BJ (cell line): ENCODE measurements around the gene KIAA0513. TPM values are rescaled to one million over a fixed set of nuclear protein-coding genes. Genes with fewer than 3 reads are reported as not detected.

Experiments
- CTCF ChIA-PET: fragments of 350-600 bp; formaldehyde crosslinking; extraction: SDS; loops from one replicate; lab custom pipeline; 2021; ENCODE audit warnings: antibody characterized with exemption, inconsistent platforms; lab: Yijun Ruan, JAX
- POLR2A ChIA-PET: fragments of 300-600 bp; sonication (Branson Sonifier 250); formaldehyde crosslinking; extraction: SDS; loops from one replicate; lab custom pipeline; 2021; ENCODE audit warnings: antibody characterized with exemption; lab: Charles Lee
- DNase-seq: peaks from one replicate; pipeline ENCODE4 v3.0.0-alpha.2; 2011; ENCODE audit warnings: low read depth
- H3K27me3 ChIP-seq: 2 replicates; pipeline ENCODE4 v1.6.0; 2011; ENCODE audit warnings: low read length; ENCODE audit not compliant: control insufficient read depth, insufficient read depth
- H3K36me3 ChIP-seq: 2 replicates; pipeline ENCODE4 v1.5.1; 2011; ENCODE audit warnings: low read length; ENCODE audit not compliant: control insufficient read depth, insufficient read depth
- H3K4me3 ChIP-seq: 2 replicates; pipeline ENCODE4 v1.5.1; 2011; ENCODE audit warnings: low read depth, mild to moderate bottlenecking, control low read depth, low read length
- polyA plus RNA-seq: library from polyadenylated mRNA; depleted of rRNA; stranded (reverse); fragments of >200 nt; gene quantifications from 2 replicates; pipeline ENCODE4 v1.2.3, GENCODE V29; 2011
- TF ChIP-seq, protein P1 (sequence below): IDR thresholded peaks from 2 replicates; pipeline ENCODE4 v1.5.1; 2011; ENCODE audit warnings: low read depth, mild to moderate bottlenecking, control low read depth, inconsistent platforms, low read length, moderate library complexity; ENCODE audit not compliant: insufficient read depth

KIAA0513 gene
- polyA plus RNA-seq, 1 experiment: 6.6 TPM

DNA sequence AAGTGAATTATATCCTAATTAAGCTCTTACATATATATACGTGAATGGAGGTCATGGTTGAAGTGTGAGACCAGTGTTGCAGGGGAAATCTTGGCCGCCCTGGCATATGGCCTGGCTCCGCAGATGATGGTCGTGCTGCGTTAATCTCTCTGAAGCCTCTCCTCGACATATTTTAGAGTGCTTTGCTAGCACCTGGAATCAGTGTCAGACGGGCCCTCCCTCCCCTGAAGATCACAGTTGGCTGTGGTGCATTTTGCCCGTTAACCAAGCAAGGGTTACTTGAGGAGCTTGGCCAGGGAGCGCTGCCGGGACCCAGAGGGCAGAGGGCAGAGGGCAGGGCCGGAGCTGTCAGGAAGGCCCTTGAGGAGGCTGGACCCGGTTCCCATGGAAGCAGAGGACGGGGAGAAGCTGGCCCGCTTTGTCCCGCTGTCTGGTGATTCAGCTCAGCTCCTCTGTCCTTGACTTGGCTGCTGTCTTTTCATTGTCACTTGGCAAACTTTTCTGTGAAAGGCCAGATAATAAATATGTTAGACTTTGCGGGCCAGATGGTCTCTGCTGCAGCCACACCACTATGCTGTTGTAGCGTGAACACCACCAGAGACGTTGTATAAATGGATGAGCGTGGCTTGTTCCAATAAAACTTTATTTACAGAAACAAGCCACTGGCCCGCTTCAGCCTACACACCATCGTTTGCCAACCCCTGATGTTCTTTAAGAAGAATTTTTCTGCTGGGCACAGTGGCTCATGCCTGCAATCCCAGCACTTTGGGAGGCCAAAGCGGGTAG is 52.4 kb downstream of the KIAA0513 start:
- H3K4me3 ChIP-seq: no peak overlapping the region
- no peak for DNase-seq
- TF ChIP-seq, protein P1, sequence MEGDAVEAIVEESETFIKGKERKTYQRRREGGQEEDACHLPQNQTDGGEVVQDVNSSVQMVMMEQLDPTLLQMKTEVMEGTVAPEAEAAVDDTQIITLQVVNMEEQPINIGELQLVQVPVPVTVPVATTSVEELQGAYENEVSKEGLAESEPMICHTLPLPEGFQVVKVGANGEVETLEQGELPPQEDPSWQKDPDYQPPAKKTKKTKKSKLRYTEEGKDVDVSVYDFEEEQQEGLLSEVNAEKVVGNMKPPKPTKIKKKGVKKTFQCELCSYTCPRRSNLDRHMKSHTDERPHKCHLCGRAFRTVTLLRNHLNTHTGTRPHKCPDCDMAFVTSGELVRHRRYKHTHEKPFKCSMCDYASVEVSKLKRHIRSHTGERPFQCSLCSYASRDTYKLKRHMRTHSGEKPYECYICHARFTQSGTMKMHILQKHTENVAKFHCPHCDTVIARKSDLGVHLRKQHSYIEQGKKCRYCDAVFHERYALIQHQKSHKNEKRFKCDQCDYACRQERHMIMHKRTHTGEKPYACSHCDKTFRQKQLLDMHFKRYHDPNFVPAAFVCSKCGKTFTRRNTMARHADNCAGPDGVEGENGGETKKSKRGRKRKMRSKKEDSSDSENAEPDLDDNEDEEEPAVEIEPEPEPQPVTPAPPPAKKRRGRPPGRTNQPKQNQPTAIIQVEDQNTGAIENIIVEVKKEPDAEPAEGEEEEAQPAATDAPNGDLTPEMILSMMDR: no peak
- no peaks in the 10 kb centered on the region for H3K27me3 ChIP-seq
- H3K36me3 ChIP-seq: peaks cover 3% of the 10 kb centered on the region; the same call in 1 of the 2 replicates
- ChIA-PET POLR2A (no interaction called here), CTCF (interaction anchor here (1.1 to 1.9 kb wide), 2 partner anchors 154 to 172 kb away, joined by 3 to 4 read pairs; no protein-coding TSS in a partner anchor)

DNA sequence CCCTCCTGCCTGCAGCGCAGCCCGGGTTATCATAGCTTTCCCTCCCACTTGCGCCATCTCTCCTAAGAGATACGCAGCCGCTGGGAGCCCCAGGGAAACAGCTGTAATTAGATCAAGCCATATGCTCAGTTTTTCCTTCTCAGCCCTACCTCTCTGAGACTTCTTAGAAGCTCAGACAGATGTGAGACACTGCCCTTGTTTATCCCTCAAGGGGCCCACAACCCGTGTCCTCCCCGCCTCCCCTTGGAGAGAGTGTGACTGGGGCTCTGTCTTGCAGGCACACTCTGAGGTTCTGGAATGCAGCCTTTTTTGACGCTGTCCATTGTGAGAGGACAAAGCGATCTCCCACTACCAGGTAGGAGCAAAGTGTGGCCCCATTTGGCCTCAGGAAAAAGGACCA is 53.4 kb downstream of the KIAA0513 start:
- Histone ChIP-seq H3K27me3 (no peaks in the 10 kb centered on the region), H3K4me3 (no peak overlapping the region), H3K36me3 (peaks cover 3% of the 10 kb centered on the region; the same call in 1 of the 2 replicates)
- TF ChIP-seq, protein P1: no peak
- no peak for DNase-seq
- ChIA-PET POLR2A (no interaction called here), CTCF (interaction anchor here (1.1 to 1.9 kb wide), 2 partner anchors 155 to 171 kb away, joined by 3 to 4 read pairs; no protein-coding TSS in a partner anchor)

GRCh38 chr16:85081765-85082164 is 54.2 kb downstream of the KIAA0513 start:
- ChIA-PET POLR2A (no interaction called here), CTCF (no interaction called here)
- Histone ChIP-seq H3K36me3 (peaks cover 3% of the 10 kb centered on the region; the same call in 1 of the 2 replicates), H3K4me3 (no peak overlapping the region), H3K27me3 (no peaks in the 10 kb centered on the region)
- no peak for DNase-seq
- TF ChIP-seq, protein P1: no peak

- DNase-seq: no peak
- Histone ChIP-seq H3K27me3 (no peaks in the 10 kb centered on the region), H3K36me3 (peaks cover 3% of the 10 kb centered on the region; the same call in 1 of the 2 replicates), H3K4me3 (no peak overlapping the region)
- TF ChIP-seq, protein P1: no peak
- ChIA-PET CTCF (no interaction called here), POLR2A (no interaction called here)
These were observed 54.8 kb downstream of the KIAA0513 start for GRCh38 chr16:85082173-85083050.
